HG03571 (cell line): ENCODE results near the gene DSE.

Experiments
- ATAC-seq: cut with Tn5 transposase; IDR thresholded peaks from one replicate; pipeline ENCODE4 v1.9.1; 2021; ENCODE audit not compliant: unreplicated experiment

Gene DSE

GRCh38 chr6:116471531-116471930, 100.8 kb downstream of the DSE start:
- ATAC-seq: no peak

GRCh38 chr6:116472706-116473105, 102.0 kb downstream of the DSE start:
- ATAC-seq: no peak

DNA sequence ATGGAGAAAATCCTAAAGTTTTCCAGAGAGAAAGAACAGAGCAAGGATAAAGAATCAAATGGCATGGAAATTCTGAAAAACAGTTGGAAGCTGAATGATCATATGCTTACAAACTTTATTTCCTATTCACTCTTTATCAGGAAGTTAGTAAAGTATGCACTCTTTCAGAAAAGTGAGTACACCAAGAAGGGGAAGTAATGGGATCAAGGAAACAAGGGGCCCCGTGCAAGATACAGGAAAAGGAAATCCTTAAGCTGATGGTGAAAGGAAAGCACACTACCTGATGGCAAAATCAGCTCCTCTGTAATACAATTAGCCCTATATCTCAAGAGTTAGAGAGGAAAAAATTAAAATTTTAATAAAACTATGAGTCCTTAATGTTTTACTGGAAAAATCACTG, 104.4 kb downstream of the DSE start:
- ATAC-seq: no peak

DNA sequence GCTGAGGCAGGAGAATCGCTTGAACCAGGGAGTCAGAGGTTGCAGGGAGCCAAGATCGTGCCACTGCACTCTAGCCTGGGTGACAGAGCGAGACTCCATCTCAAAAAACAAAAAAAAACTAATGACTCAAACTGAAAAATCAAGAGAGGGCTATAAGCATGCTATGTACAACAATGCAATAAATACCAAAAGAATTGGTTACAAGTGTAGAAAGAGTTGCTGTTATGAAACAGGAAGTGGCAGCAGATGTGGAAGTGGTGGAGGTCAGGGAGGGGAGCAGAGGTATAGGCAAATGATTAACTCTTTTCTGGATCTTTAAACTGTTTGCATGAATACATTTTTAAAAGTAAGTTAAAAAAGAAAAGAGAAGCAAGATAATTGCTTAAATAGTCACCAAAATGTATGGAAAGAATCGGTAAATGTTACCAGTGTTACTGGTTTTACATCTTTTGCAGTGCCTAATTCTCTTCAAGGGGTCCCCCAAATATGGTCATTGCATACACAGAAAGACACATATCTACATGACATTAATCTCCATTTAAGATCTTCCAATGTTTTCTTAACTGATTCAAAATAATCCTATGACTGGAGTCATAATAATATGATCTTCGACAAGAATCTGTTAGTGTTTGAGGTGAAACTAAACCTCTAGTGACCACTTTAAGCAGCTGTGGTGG, 105.4 kb downstream of the DSE start:
- ATAC-seq: peak; percentile 100

- ATAC-seq: no peak
Observed at GRCh38 chr6:116482780-116483179, 112.0 kb downstream of the DSE start.

DNA sequence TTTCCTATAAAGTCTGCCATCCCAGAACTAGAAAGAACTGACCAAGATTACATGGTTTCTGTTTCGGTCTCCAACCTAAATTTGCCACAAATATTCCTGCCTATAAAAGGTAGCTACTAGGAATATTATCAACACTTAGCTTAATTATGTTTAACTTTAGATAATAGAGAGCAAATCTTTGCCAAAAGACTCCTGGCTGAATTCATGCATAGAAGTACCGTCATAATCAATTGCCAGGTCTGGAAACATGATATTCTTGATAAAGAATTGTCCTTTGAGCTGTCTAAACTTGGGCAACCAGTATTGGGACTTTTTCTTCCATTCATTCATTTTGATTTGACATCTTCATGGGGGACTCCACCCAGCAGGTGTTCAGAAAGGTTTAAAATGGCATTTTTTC, 112.9 kb downstream of the DSE start:
- no peak for ATAC-seq

- ATAC-seq: no peak
Observed at GRCh38 chr6:116485559-116486184, 114.9 kb downstream of the DSE start.

DNA sequence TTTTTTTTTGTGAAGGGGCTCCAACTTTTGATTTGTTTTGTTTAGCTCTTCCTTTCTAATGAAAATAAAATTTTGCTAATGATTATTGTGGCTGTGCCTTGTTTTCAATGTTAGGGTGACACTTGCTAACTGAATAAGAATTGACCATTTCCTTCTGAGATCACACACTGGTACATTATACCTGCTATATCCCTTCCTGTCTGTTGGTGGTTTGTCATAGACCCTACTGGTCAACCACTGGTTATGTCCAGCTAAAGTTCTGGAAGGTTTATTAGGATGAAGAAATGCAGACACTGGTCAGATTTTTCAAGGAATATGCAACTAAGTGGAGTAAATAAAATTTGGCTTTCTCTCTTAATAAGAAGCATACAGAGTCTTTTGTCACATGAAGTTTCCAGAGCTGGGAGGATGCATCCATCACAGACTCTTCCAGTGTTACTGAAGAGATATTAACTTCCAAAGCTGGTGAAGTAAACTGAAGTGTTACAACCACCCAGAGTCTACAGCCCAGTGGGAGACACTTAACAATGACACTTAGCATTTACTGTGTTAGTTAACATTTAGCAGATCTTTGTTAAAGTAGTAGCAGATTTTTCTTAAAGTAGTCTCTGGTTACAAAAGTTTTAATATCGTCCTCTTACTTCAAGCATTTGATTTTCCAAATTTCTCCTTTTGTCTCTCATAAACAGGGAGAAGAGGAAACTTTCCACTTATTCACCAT, 121.0 kb downstream of the DSE start:
- no peak for ATAC-seq

DNA sequence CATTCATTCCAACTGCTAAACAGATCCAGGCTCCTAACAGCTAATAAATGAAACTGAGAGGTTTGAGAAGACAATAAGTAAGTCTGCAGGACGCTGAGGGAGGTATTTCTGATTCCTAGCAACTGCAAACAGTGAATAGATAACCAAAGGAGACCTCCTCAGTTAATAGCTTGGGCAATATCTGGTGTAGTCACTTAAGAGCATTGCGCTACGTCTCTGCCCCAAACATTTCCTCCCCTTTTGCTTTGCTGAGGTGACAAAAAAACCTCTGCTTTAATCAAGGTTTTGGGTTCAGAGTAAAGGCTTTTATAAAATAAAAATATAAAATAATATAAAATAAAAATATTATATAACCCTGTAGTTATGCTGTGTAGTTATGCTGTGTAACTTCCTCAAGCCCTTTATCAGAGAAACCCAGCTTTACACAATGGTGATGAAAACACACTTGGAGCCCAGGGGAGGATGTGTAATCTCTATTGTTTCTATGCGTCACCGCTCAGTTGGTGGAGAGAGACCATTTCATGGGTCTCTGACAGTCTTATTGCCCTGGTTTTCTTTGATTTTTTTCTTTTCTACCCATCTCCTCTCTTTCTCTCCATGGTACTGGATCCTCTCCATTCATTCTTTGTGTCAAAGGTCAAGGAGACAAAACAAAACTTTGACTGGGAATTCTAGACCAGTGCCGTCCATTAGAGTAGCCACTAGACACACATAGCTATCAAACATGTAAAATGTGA, 121.8 kb downstream of the DSE start:
- ATAC-seq: no peak
